Loucy (cell line): ENCODE data around the gene DCAF17.

Experiments
- EZH2phosphoT487 ChIP-seq: fragments of 200-600 bp; IDR thresholded peaks from 2 replicates; pipeline ENCODE4 v1.6.1; 2018; ENCODE audit warnings: antibody characterized with exemption, mild to moderate bottlenecking, moderate library complexity, borderline replicate concordance
- TF ChIP-seq, protein P1 (sequence below): fragments of 200-600 bp; sonication (generic); conservative IDR thresholded peaks from 2 replicates; pipeline ENCODE4 v1.5.1; 2014; ENCODE audit warnings: mild to moderate bottlenecking, antibody characterized with exemption, low read length

DNA sequence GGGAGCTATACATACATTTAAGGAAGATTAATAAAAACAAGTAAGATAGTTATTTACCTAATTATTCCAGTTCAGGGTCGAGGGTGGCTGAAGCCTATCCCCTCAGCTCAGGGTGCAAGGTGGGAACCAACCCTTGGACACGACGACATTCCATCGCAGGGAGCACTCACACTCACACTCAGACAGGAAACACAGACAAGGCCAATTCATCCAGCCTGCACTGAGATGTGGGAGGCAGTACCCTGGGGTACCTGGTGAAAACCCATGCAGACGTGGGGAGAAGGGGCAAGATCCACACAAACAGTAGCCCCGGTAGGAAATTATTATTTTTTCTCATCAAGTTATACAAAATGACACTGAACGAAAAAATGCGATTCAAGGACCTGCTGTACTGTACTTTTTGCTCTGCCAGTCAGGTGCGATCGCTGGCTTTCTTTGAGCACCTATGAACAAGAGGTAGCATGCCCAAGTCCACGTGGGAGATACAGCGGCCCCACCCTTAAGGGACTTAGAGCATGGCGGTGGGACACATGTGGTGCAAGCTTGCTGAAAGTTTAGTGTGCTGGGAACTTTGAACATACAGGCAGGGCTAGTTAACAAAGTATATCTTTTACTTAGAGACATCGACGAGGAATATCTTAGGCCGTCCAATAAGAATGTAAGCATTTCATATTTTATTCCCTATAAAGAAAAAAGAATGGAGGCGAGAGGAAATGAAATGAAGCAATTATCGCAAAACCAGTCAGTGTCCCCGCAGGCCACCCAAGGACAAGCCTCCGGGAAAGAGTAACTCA, 860 bp upstream of the DCAF17 start:
- TF ChIP-seq, protein P1, sequence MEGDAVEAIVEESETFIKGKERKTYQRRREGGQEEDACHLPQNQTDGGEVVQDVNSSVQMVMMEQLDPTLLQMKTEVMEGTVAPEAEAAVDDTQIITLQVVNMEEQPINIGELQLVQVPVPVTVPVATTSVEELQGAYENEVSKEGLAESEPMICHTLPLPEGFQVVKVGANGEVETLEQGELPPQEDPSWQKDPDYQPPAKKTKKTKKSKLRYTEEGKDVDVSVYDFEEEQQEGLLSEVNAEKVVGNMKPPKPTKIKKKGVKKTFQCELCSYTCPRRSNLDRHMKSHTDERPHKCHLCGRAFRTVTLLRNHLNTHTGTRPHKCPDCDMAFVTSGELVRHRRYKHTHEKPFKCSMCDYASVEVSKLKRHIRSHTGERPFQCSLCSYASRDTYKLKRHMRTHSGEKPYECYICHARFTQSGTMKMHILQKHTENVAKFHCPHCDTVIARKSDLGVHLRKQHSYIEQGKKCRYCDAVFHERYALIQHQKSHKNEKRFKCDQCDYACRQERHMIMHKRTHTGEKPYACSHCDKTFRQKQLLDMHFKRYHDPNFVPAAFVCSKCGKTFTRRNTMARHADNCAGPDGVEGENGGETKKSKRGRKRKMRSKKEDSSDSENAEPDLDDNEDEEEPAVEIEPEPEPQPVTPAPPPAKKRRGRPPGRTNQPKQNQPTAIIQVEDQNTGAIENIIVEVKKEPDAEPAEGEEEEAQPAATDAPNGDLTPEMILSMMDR = no peak
- TF ChIP-seq EZH2phosphoT487 = no peak
